ENCODE results near the gene ERF. TPM values are rescaled to one million over a fixed set of nuclear protein-coding genes. Genes with fewer than 3 reads are reported as not detected.
A peak's percentile ranks its signal among the peaks of the same experiment; 100 is the strongest.

The ERF gene
- total RNA-seq, 2 experiments from 2014 or later, result 52.4 to 55.6 TPM

DNA sequence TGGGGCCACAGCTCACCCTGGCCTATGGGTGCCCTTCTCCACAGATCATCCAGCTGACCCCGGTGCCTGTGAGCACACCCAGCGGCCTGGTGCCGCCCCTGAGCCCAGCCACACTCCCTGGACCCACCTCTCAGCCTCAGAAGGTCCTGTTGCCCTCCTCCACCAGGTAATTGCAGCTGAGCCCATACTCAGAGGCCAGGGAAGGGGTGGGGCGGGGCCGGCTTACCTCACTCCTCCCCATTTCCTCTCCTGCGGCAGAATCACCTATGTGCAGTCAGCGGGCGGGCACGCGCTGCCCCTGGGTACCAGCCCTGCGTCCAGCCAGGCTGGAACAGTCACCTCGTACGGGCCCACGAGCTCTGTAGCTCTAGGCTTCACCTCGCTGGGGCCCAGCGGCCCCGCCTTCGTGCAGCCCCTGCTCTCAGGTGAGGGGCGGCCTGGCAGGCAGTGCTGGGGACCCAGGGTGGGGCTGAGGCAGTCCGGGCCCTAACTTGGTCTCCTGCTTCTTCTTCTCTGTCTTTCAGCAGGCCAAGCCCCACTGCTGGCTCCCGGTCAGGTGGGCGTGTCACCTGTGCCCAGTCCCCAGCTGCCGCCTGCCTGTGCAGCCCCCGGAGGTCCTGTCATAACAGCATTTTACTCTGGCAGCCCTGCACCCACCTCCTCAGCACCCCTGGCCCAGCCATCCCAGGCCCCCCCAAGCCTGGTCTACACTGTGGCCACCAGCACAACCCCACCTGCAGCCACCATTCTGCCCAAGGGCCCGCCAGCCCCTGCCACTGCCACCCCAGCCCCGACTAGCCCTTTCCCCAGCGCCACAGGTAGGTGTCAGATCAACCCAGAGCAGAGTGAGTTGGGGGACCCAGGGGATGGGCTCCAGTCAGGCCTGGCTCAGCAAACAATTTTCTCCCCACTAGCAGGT is 37.4 kb upstream of the ERF start:
- no peaks in the 10 kb centered on the region for H3K9me3 Mint-ChIP-seq
- no peak overlapping the region for H3K27ac Mint-ChIP-seq
- H3K36me3 Mint-ChIP-seq (ENCODE audit: low read depth), result peaks cover 9% of the 10 kb centered on the region
- DNase-seq, result no peak
- intact Hi-C loops (cut with micrococcal nuclease), result no loop called here
- no peaks in the 10 kb centered on the region for H3K27me3 Mint-ChIP-seq (ENCODE audit: low read depth)
- peaks cover 4% of the 10 kb centered on the region for H3K4me1 Mint-ChIP-seq (ENCODE audit: low read depth)
- CTCF ChIA-PET, result interaction anchor here (1.1 to 2.3 kb wide), 2 partner anchors 13 to 41 kb away, joined by 4 to 6 read pairs; no protein-coding TSS in a partner anchor
- H3K4me3 Mint-ChIP-seq, result no peak overlapping the region

DNA sequence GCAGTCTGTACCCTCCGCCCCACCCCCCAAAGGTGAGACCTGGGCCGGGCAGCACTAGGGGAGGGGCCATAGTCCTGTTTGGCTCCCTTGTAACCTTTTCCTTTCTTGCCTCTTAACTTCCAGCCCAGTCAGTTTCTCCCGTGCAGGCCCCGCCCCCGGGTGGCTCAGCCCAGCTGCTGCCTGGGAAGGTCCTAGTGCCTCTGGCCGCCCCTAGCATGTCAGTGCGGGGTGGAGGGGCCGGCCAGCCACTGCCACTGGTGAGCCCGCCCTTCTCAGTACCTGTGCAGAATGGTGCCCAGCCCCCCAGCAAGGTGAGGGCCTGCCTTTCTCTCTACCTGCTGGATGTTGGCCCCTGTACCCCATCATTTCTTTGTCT is 36.5 kb upstream of the ERF start:
- H3K27ac Mint-ChIP-seq, result peak overlapping the region; percentile 65
- CTCF ChIA-PET, result interaction anchor here (2.3 kb wide), 1 partner anchor 12 kb away, joined by 6 read pairs; no protein-coding TSS in a partner anchor

DNA sequence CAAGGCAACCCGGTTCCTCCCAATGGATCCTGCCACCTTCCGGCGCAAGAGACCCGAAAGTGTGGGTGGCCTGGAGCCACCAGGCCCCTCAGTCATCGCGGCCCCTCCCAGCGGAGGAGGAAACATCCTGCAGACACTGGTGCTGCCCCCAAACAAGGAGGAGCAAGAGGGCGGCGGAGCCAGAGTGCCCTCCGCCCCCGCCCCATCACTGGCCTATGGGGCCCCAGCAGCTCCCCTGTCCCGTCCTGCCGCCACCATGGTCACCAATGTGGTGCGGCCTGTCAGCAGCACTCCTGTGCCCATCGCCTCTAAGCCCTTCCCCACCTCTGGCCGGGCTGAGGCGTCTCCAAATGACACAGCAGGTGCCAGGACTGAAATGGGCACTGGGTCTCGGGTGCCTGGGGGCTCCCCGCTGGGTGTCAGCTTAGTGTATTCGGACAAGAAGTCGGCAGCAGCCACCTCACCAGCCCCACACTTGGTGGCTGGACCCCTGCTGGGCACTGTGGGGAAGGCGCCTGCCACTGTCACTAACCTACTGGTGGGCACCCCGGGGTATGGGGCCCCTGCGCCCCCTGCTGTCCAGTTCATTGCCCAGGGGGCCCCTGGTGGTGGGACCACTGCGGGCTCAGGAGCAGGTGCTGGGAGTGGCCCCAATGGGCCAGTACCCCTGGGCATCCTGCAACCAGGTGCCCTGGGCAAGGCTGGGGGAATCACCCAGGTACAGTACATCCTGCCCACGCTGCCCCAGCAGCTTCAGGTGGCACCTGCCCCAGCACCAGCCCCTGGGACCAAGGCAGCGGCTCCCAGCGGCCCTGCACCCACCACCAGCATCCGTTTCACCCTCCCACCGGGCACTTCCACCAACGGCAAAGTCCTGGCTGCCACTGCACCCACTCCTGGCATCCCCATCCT is 35.9 kb upstream of the ERF start:
- H3K27ac Mint-ChIP-seq, result peak overlapping the region; percentile 65
- CTCF ChIA-PET, result interaction anchor here (1.2 to 2.3 kb wide), 2 partner anchors 9 to 11 kb away, joined by 3 to 6 read pairs; no protein-coding TSS in a partner anchor
- intact Hi-C loops (cut with micrococcal nuclease), result no loop called here

More for the DNA sequence above, 36.5 kb upstream of the ERF start:
- intact Hi-C loops (cut with micrococcal nuclease), result no loop called here
- Mint-ChIP-seq H3K27me3 (ENCODE audit: low read depth) (no peaks in the 10 kb centered on the region), H3K9me3 (no peaks in the 10 kb centered on the region), H3K4me3 (no peak overlapping the region), H3K4me1 (ENCODE audit: low read depth) (peaks cover 4% of the 10 kb centered on the region), H3K36me3 (ENCODE audit: low read depth) (peaks cover 9% of the 10 kb centered on the region)
- DNase-seq, result no peak

DNA sequence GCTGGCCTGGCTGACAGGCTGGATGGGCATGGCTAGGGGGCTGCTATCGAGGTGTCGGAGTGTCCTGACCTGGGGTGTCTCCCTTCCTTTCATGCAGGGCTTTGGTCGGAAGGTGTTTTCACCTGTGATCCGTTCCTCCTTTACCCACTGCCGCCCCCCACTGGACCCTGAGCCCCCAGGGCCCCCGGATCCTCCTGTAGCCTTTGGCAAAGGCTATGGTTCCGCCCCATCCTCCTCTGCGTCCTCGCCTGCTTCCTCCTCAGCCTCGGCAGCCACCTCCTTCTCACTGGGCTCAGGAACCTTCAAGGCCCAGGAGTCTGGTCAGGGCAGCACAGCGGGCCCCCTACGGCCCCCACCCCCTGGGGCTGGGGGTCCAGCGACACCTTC is 35.2 kb upstream of the ERF start:
- peaks cover 9% of the 10 kb centered on the region for H3K36me3 Mint-ChIP-seq (ENCODE audit: low read depth)
- no peaks in the 10 kb centered on the region for H3K9me3 Mint-ChIP-seq
- no peaks in the 10 kb centered on the region for H3K27me3 Mint-ChIP-seq (ENCODE audit: low read depth)
- CTCF ChIA-PET, result interaction anchor here (1.2 kb wide), 1 partner anchor 10 kb away, joined by 3 read pairs; no protein-coding TSS in a partner anchor
- H3K4me3 Mint-ChIP-seq, result no peak overlapping the region
- intact Hi-C loops (cut with micrococcal nuclease), result no loop called here
- no peak for DNase-seq
- no peak overlapping the region for H3K27ac Mint-ChIP-seq
- peaks cover 16% of the 10 kb centered on the region for H3K4me1 Mint-ChIP-seq (ENCODE audit: low read depth)

More for the DNA sequence above, 35.9 kb upstream of the ERF start:
- Mint-ChIP-seq H3K9me3 (no peaks in the 10 kb centered on the region), H3K36me3 (ENCODE audit: low read depth) (peaks cover 9% of the 10 kb centered on the region), H3K27me3 (ENCODE audit: low read depth) (no peaks in the 10 kb centered on the region), H3K4me1 (ENCODE audit: low read depth) (peaks cover 9% of the 10 kb centered on the region), H3K4me3 (no peak overlapping the region)
- DNase-seq, result peak; percentile 40

DNA sequence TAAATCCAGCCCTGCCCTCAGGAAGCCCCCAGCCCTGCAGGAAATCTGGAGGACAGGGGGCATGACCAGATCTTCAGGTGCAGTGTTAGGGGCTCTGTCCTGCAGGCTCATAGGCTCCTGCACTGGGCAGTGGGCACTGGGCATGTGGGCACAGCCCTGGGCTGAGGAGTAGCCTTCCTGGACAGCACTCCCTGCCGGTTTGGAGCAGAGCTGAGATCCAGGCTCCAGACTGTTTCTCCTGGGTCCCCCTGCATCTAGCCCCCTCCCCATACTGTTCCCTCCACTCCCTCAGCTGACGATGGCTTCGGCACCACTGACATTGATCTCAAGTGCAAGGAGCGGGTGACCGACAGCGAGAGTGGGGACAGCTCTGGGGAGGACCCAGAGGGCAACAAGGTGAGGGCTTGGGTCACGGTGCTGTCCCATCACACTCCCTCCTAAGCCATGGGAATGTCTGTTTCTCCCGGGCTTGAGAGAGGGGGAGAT is 34.7 kb upstream of the ERF start:
- no peaks in the 10 kb centered on the region for H3K27me3 Mint-ChIP-seq (ENCODE audit: low read depth)
- intact Hi-C loops (cut with micrococcal nuclease), result no loop called here
- peaks cover 21% of the 10 kb centered on the region for H3K4me1 Mint-ChIP-seq (ENCODE audit: low read depth)
- H3K9me3 Mint-ChIP-seq, result no peaks in the 10 kb centered on the region
- H3K27ac Mint-ChIP-seq, result no peak overlapping the region
- peaks cover 9% of the 10 kb centered on the region for H3K36me3 Mint-ChIP-seq (ENCODE audit: low read depth)
- no peak overlapping the region for H3K4me3 Mint-ChIP-seq
- DNase-seq, result no peak
- CTCF ChIA-PET, result interaction anchor here (0.6 to 1.2 kb wide), 2 partner anchors 11 to 126 kb away, joined by 3 read pairs; no protein-coding TSS in a partner anchor

DNA sequence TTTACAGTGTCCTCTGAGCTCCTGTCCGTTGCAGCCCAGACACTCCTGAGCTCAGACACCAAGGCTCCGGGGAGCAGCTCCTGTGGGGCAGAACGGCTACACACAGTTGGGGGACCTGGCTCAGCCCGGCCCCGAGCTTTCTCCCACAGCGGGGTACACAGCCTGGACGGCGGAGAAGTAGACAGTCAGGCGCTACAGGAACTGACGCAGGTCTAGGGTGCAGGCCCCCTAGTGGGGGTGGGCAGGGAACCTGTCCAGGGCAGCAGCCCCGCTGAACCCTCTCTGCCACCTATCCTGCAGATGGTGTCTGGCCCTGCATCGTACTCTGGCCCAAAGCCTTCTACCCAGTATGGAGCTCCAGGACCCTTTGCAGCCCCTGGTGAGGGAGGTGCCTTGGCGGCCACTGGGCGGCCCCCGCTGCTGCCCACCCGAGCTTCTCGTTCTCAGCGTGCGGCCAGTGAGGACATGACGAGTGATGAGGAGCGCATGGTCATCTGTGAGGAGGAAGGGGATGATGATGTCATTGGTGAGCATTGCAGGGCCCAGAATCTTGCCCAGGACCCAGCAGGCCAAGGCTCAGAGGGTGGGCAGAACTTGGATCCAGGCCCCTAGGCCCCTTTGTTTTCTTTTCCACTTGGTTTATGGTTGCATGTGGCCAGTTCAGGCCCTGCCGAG is 34.1 kb upstream of the ERF start:
- DNase-seq, result no peak
- CTCF ChIA-PET, result interaction anchor here (0.6 to 0.9 kb wide), 2 partner anchors 10 to 125 kb away, joined by 3 read pairs; no protein-coding TSS in a partner anchor
- Mint-ChIP-seq H3K27me3 (ENCODE audit: low read depth) (no peaks in the 10 kb centered on the region), H3K27ac (no peak overlapping the region), H3K4me3 (no peak overlapping the region), H3K4me1 (ENCODE audit: low read depth) (peaks cover 22% of the 10 kb centered on the region), H3K9me3 (no peaks in the 10 kb centered on the region), H3K36me3 (ENCODE audit: low read depth) (peaks cover 9% of the 10 kb centered on the region)
- intact Hi-C loops (cut with micrococcal nuclease), result no loop called here

DNA sequence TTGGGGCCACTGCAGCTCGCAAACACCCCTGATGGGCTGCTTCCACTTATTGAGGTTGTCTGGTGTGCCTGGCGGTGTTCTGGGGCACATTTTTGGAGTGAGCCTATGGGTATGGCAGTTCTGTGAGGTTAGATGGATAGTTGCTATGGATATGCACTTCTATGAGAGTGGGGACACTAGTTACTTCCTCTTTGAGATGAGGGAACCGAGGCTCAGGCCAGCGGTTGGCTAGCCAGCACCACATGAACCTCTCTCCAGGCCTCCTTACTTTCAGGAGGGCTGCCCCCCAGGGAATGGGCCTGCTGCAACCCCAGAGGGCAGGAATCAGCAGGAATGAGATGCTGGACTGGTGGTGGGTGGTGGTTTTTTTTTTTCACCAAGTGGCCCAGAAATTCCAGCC is 33.5 kb upstream of the ERF start:
- CTCF ChIA-PET, result interaction anchor here (0.9 to 1.7 kb wide), 2 partner anchors 8 to 9 kb away, joined by 3 to 6 read pairs; no protein-coding TSS in a partner anchor
- H3K27ac Mint-ChIP-seq, result no peak overlapping the region
- no peak for DNase-seq
- peaks cover 22% of the 10 kb centered on the region for H3K4me1 Mint-ChIP-seq (ENCODE audit: low read depth)
- H3K36me3 Mint-ChIP-seq (ENCODE audit: low read depth), result peaks cover 9% of the 10 kb centered on the region
- H3K9me3 Mint-ChIP-seq, result no peaks in the 10 kb centered on the region
- H3K4me3 Mint-ChIP-seq, result no peak overlapping the region
- H3K27me3 Mint-ChIP-seq (ENCODE audit: low read depth), result no peaks in the 10 kb centered on the region
- intact Hi-C loops (cut with micrococcal nuclease), result no loop called here

DNA sequence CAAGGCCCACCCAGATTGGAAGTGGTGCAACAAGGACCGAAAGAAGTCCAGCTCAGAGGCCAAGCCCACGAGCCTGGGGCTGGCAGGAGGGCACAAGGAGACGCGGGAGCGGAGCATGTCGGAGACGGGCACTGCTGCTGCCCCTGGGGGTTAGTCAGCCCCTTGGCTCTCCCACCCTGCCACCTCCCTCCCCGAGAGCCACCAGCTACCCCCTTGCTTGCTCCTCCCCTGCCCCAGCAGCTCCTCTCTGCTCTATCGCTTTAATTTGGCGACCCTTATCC is 32.8 kb upstream of the ERF start:
- peaks cover 22% of the 10 kb centered on the region for H3K4me1 Mint-ChIP-seq (ENCODE audit: low read depth)
- no peaks in the 10 kb centered on the region for H3K27me3 Mint-ChIP-seq (ENCODE audit: low read depth)
- DNase-seq, result no peak
- no peaks in the 10 kb centered on the region for H3K9me3 Mint-ChIP-seq
- intact Hi-C loops (cut with micrococcal nuclease), result no loop called here
- CTCF ChIA-PET, result interaction anchor here (1.7 kb wide), 1 partner anchor 9 kb away, joined by 6 read pairs; no protein-coding TSS in a partner anchor
- H3K36me3 Mint-ChIP-seq (ENCODE audit: low read depth), result peaks cover 9% of the 10 kb centered on the region
- H3K4me3 Mint-ChIP-seq, result no peak overlapping the region
- no peak overlapping the region for H3K27ac Mint-ChIP-seq

DNA sequence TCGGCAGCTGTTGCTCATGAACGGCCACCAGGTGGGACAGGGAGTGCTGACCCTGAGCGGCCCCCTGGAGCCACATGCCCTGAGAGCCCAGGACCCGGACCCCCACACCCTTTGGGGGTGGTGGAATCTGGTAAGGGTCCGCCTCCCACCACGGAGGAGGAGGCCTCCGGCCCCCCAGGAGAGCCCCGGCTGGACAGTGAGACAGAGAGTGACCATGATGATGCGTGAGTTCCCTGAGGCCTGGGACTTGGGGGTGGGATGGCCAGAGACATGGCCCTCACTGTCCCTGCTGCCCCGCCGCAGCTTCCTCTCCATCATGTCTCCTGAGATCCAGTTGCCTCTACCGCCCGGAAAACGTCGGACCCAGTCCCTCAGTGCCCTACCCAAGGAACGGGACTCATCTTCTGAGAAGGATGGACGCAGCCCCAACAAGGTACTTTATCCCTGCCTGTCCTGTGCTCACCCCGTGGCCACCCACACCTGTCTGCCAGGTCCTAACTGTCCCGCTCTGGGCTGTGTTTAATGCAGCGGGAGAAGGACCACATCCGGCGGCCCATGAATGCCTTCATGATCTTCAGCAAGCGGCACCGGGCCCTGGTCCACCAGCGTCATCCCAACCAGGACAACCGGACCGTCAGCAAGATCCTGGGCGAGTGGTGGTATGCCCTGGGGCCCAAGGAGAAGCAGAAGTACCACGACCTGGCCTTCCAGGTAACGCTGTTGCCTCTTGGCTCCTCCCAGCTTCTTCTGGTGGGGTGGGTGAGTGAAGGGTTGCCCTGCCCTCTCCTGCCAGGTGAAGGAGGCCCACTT is 32.3 kb upstream of the ERF start:
- intact Hi-C loops (cut with micrococcal nuclease), result no loop called here
- no peak for DNase-seq
- Mint-ChIP-seq H3K36me3 (ENCODE audit: low read depth) (peaks cover 9% of the 10 kb centered on the region), H3K27ac (no peak overlapping the region), H3K4me1 (ENCODE audit: low read depth) (peaks cover 26% of the 10 kb centered on the region), H3K4me3 (no peak overlapping the region), H3K9me3 (no peaks in the 10 kb centered on the region), H3K27me3 (ENCODE audit: low read depth) (no peaks in the 10 kb centered on the region)
- CTCF ChIA-PET, result interaction anchor here (1.7 kb wide), 1 partner anchor 9 kb away, joined by 6 read pairs; no protein-coding TSS in a partner anchor

DNA sequence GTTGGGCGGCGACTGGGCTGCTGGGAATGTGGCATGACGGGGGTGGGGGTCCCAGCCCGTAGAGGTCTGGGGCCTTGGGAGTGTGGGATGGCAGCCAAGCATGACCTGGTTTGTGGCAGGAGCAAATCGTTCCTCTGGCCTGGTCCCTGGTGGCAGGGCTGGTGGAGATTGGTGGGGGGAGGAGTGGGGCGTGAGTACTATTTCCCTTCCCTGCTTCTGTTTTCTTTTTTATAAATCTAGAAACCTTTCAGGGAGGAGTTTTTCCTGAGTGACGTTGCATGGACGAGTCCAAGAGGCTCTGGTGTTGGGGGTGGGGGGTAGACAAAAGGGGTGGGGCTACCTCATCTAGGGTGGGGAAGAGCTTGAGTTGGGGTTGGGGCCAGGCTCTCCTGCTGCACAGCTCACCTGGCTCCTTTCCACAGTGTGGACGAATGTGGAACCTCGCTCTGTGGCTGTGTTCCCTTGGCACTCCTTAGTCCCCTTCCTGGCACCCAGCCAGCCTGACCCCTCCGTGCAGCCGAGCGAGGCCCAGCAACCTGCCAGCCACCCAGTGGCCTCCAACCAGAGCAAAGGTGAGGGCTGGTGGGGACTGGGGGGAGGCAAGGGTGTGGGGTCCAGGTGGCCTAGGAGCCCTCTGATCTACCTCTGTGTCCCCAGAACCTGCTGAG is 31.6 kb upstream of the ERF start:
- peaks cover 29% of the 10 kb centered on the region for H3K4me1 Mint-ChIP-seq (ENCODE audit: low read depth)
- no peak overlapping the region for H3K27ac Mint-ChIP-seq
- H3K36me3 Mint-ChIP-seq (ENCODE audit: low read depth), result peaks cover 4% of the 10 kb centered on the region
- intact Hi-C loops (cut with micrococcal nuclease), result no loop called here
- CTCF ChIA-PET, result interaction anchor here (1.7 kb wide), 1 partner anchor 10 kb away, joined by 6 read pairs; no protein-coding TSS in a partner anchor
- H3K4me3 Mint-ChIP-seq, result no peak overlapping the region
- H3K27me3 Mint-ChIP-seq (ENCODE audit: low read depth), result no peaks in the 10 kb centered on the region
- H3K9me3 Mint-ChIP-seq, result no peaks in the 10 kb centered on the region
- DNase-seq, result no peak

DNA sequence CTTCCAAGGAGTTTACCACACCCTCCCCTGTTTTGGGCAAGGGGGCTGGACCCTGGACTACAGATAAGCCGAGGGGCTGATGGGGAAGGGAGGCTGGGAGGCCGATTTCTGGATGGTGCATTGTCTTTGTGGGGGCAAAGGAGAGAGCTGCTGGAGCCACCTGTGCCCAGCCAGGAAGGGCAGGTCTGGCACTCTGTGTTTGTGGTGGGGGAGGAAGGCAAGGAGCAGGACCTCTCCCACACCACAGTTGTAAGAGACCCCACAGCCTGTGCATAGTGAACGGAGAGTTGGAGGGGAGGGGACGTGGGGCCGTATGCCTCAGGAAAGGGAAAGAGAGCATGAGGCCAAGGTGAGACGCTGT is 31.0 kb upstream of the ERF start:
- Mint-ChIP-seq H3K27ac (peak overlapping the region; percentile 54), H3K36me3 (ENCODE audit: low read depth) (peaks cover 1% of the 10 kb centered on the region), H3K27me3 (ENCODE audit: low read depth) (no peaks in the 10 kb centered on the region), H3K4me1 (ENCODE audit: low read depth) (peaks cover 31% of the 10 kb centered on the region), H3K4me3 (peak overlapping the region; percentile 82), H3K9me3 (no peaks in the 10 kb centered on the region)
- DNase-seq, result no peak
- intact Hi-C loops (cut with micrococcal nuclease), result no loop called here
- CTCF ChIA-PET, result interaction anchor here (1.0 kb wide), 2 partner anchors 9 to 11 kb away, joined by 3 to 4 read pairs; no protein-coding TSS in a partner anchor

Measured in activated naive CD4-positive, alpha-beta T cell treated with anti-CD3 and anti-CD28 coated beads for 36 hours (primary cell).